Ascending aorta (tissue), 2 donors: ENCODE data around the gene UTS2R. TPM values are rescaled to one million over a fixed set of nuclear protein-coding genes. Genes with fewer than 3 reads are reported as not detected.

ENCODE experiments used
- DNase-seq, 2 donors: peaks; one replicate each; pipeline ENCODE4 v3.0.0-alpha.2; 2019; ENCODE audit warnings: low spot score in 2 of 2
- H3K27ac ChIP-seq, 2 donors: fragments of 200-600 bp; sonication (generic); one replicate each; pipeline ENCODE4 v1.5.1; 2016 to 2017; ENCODE audit warnings: mild to moderate bottlenecking in 1 of 2
- H3K27me3 ChIP-seq: fragments of 200-600 bp; sonication (generic); one replicate; pipeline ENCODE4 v1.5.1; 2017
- H3K36me3 ChIP-seq, 2 donors: fragments of 200-600 bp; sonication (generic); one replicate each; pipeline ENCODE4 v1.5.1; 2016
- H3K4me1 ChIP-seq, 2 donors: fragments of 200-600 bp; sonication (generic); one replicate each; pipeline ENCODE4 v1.5.1; 2016 to 2017; ENCODE audit warnings: mild to moderate bottlenecking in 1 of 2
- H3K4me3 ChIP-seq, 2 donors: fragments of 200-600 bp; sonication (generic); one replicate each; pipeline ENCODE4 v1.5.1; 2016 to 2017; ENCODE audit warnings: mild to moderate bottlenecking in 1 of 2
- H3K9me3 ChIP-seq, 2 donors: fragments of 200-600 bp; sonication (generic); one replicate each; pipeline ENCODE4 v1.5.1; 2016
- CTCF ChIP-seq, 3 experiments: fragments of 200-600 bp in 2 of 3; fragments of 450-650 bp in 1 of 3; sonication (generic) in 2 of 3; IDR thresholded peaks; one replicate each; pipeline ENCODE4 v1.5.1; 2016 to 2019; ENCODE audit warnings: antibody characterized with exemption in 3 of 3, mild to moderate bottlenecking in 1 of 3, moderate library complexity in 1 of 3
- intact Hi-C: fragments of 100-400 bp; cut with DNase I; formaldehyde crosslinking; loops from one replicate; pipeline ENCODE4 v1.15.1; 2023
- total RNA-seq: library from RNA; depleted of rRNA; stranded (reverse); fragments of >200 nt; gene quantifications from one replicate; pipeline ENCODE4 v1.1.0, GENCODE V29; 2016

Gene UTS2R
- total RNA-seq, 1 donor from 2014 or later: not detected

- no peak overlapping the region for H3K4me3 ChIP-seq
- intact Hi-C loops: no loop called here
- H3K9me3 ChIP-seq: no peaks in the 10 kb centered on the region
- no peak for TF ChIP-seq CTCF (IDR thresholded peaks at IDR 0.05)
- H3K36me3 ChIP-seq: peaks cover 5 to 35% of the 10 kb centered on the region in 2 donors
- H3K27me3 ChIP-seq: no peaks in the 10 kb centered on the region
- no peak for DNase-seq
- H3K4me1 ChIP-seq: no peaks in the 10 kb centered on the region
- H3K27ac ChIP-seq: no peak overlapping the region
Measured at GRCh38 chr17:82397449-82398335, 26.1 kb downstream of the UTS2R start.

GRCh38 chr17:82399041-82399441 is 27.5 kb downstream of the UTS2R start:
- Histone ChIP-seq H3K9me3 (no peaks in the 10 kb centered on the region), H3K4me3 (no peak overlapping the region), H3K36me3 (peaks cover 14 to 35% of the 10 kb centered on the region in 2 donors), H3K4me1 (no peaks in the 10 kb centered on the region), H3K27me3 (no peaks in the 10 kb centered on the region), H3K27ac (no peak overlapping the region)
- intact Hi-C loops: no loop called here
- no peak for TF ChIP-seq CTCF (IDR thresholded peaks at IDR 0.05)
- peak in 1 of 2 donors; percentile 74 for DNase-seq

GRCh38 chr17:82399601-82400101 is 28.1 kb downstream of the UTS2R start:
- Histone ChIP-seq H3K36me3 (peaks cover 16 to 32% of the 10 kb centered on the region in 2 donors), H3K27me3 (no peaks in the 10 kb centered on the region), H3K9me3 (no peaks in the 10 kb centered on the region), H3K4me3 (no peak overlapping the region), H3K27ac (no peak overlapping the region), H3K4me1 (no peaks in the 10 kb centered on the region)
- TF ChIP-seq CTCF (IDR thresholded peaks at IDR 0.05): no peak
- intact Hi-C loops: no loop called here
- DNase-seq: no peak

- H3K36me3 ChIP-seq: peaks cover 16 to 31% of the 10 kb centered on the region in 2 donors
- H3K27me3 ChIP-seq: no peaks in the 10 kb centered on the region
- no peaks in the 10 kb centered on the region for H3K4me1 ChIP-seq
- DNase-seq: no peak
- no peak overlapping the region for H3K27ac ChIP-seq
- H3K4me3 ChIP-seq: no peak overlapping the region
- no peaks in the 10 kb centered on the region for H3K9me3 ChIP-seq
- TF ChIP-seq CTCF (IDR thresholded peaks at IDR 0.05): no peak
- intact Hi-C loops: no loop called here
Measured at GRCh38 chr17:82400206-82400605, 28.6 kb downstream of the UTS2R start.

GRCh38 chr17:82400830-82401229 is 29.3 kb downstream of the UTS2R start:
- no peaks in the 10 kb centered on the region for H3K9me3 ChIP-seq
- DNase-seq: no peak
- intact Hi-C loops: no loop called here
- no peak overlapping the region for H3K27ac ChIP-seq
- H3K4me1 ChIP-seq: no peaks in the 10 kb centered on the region
- H3K27me3 ChIP-seq: no peaks in the 10 kb centered on the region
- TF ChIP-seq CTCF (IDR thresholded peaks at IDR 0.05): no peak
- no peak overlapping the region for H3K4me3 ChIP-seq
- H3K36me3 ChIP-seq: peaks cover 16 to 31% of the 10 kb centered on the region in 2 donors
